Stimulated activated CD4-positive, alpha-beta T cell treated with anti-CD3 and anti-CD28 coated beads, TNF-alpha, amount 100 ng/mL, for 4 hours (primary cell): ENCODE data around the gene CARHSP1.
"Not testable (repeated sequence)": the region's sequence is repeated elsewhere in the genome, so short reads cannot be mapped to it uniquely, and the experiment has no call there.

Source experiments
- DNase-seq, 3 experiments: peaks; one replicate each; pipeline ENCODE4 v3.0.0-alpha.2; 2020; ENCODE audit warnings: low read depth in 3 of 3

Gene CARHSP1

DNA sequence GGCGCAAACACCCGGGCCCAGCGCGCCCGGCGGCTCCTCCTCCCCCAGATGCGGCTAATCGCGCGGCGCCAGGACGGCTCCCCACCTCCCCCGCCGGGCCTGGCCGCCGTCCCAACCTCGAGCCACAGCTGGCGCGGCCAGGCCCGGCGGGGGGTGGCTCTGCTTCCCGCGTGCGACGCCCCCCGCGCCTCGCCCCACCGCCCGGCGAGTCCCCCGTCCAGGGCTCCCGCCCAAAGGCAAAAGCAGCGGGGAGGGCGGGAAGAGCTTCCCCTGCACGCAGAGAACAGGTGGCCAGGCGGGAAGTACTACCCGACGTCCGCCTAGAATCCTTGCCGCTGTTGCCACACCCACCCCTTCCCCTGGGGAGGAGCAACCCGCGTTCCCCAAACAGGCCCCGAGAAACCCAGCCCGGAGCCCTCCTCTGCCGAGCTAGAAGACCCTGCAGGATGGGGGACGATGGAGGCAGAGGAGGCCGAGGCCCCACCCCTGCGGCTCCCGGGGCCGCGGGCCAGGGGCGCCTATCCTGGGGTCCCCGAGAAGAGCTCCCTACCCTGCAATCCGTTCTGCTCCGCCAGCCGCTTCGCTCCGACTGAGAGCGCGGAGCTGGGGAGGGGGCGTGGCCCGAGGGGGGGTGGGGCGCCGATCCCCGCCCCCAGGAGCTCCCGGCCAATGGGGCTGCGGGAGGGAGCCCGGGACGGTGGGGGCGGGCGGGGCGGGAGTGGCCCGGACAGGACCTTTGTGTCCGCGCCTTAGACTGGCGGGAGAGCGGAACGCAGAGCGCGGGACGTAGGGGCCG is at the start of gene CARHSP1:
Gene CARHSP1 (minus strand): TSS at position 591 of the 796 bp plus-strand sequence. CDS start 9,678 bp downstream, outside the sequence.
- DNase-seq, result peak; percentile 51 to 65 (median 54)

DNA sequence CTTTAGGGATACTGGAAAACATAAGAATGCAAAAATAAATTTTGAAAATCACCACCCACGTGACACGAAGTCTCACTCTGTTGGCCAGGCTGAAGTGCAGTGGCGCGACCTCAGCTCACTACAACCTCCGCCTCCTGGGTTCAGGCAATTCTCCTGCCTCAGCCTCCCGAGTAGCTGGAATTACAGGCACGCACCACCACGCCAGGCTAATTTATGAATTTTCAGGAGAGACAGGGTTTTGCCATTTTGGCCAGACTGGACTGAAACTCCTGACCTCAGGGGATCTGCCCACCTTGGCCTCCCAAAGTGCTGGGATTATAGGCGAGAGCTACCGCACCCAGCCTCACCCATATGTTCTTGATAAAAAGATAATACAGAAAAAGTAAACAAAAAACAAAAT is 48.5 kb upstream of the CARHSP1 start:
- DNase-seq, result not testable (repeated sequence)

DNA sequence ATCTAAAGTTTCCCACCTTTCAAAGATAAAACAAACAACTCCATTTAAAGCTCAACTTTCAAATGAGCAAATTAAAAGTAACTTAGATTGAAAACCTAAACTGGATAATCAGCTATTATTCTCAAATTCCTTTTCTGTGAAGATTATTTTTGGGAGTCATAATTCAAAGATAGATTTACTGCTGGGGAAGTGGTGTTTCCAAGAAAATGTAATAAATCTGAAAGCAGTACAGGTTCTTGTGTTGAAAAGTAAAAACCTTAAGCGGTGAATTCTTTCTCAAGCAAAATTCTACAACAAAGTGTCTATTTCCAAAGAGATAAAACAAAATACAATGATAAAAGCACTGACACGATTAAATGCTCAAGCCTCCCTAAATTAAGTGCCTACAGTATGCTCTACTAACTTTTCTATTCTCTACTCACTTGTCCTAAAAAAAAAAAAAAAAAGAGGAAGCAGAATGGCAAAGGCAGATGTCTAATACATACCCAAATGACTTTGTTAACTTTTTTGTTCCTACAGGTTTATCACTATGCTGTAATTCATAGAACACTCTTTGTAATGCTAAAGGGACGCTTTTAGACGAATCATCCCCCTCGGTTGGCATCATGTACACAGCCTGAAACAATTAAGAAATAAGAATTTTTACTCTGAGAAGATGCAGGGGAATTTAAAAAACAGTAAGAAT is 47.9 kb upstream of the CARHSP1 start:
- no peak for DNase-seq

DNA sequence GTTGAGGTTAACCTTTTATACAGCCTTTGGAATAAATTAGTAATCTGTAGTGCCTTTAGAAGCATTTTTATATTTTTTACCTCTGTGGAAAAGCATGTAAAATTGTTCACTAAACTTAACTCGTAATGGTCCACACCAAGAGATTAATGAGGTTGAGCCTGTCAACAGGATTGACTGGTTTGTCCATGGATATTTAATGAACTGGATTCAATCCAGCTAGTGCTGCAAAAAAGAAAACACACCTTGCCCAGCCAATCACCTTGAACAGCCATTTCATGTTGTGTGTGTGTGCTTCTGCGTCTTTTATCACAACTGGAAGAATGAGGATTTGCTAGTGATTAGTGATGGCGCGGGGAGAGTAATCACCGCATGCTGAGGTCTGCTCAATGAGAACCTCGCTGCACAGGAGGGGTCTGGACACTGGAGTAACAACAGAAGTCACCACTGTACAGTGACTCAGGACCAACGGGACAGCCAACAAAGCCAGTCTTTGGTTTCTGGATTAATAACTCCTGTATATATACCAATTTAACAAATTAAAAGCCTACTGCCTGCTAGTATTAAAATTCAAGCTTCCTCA is 47.0 kb upstream of the CARHSP1 start:
- DNase-seq, result no peak

DNA sequence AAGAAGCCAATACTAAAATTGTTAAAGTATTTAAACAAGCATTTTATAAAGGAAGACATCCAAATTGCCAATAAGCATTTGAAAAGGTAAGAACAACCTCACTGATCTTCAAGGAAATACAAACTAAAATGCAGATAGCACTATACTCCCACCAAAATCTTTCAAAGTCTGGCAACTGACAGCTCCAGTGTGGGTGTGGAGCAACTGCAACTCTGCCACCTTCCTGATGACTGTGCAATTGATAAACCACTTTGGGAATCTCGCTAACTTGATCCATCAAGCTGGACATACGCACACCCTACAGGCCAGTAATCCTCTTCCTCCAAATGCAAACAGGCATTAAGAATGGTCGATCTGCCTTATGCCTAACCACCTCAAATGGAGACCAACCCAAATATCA is 45.3 kb upstream of the CARHSP1 start:
- no peak for DNase-seq

DNA sequence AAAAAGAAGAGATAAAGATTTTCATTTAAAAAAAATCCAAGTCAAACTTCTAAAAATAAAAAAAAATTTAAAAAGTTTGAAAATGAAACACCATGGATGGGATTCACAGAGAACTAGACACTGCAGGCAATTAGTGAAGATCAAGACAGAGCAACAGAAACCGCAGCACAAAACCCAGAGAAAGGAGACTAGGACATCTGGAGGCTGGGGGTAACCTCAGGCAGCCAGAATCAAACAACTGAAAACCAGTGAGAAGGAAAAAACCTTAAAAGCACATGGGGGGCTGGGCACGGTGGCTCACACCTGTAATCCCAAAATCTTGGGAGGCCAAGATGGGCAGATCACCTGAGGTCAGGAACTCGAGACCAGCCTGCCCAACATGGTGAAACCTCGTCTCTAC is 44.0 kb upstream of the CARHSP1 start:
- DNase-seq, result no peak

DNA sequence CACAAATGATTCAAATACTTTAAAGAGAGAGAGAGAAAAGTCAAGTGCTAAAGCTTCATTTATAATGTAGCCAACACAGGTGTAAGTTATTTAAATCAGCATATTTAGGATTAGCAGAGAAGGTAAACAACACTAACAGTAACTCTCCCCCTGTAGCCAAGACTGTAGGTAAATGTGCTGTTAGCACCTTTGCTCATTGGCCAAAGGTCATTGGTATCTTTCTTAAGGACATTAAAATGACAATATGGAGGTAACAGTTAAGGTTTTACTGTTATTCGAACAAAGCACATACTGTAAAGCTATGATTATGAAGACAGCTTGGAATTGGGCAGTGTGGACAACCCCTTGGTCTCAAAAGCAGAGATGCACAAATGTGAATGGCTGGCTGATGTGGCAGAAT is 42.0 kb upstream of the CARHSP1 start:
- DNase-seq, result no peak

DNA sequence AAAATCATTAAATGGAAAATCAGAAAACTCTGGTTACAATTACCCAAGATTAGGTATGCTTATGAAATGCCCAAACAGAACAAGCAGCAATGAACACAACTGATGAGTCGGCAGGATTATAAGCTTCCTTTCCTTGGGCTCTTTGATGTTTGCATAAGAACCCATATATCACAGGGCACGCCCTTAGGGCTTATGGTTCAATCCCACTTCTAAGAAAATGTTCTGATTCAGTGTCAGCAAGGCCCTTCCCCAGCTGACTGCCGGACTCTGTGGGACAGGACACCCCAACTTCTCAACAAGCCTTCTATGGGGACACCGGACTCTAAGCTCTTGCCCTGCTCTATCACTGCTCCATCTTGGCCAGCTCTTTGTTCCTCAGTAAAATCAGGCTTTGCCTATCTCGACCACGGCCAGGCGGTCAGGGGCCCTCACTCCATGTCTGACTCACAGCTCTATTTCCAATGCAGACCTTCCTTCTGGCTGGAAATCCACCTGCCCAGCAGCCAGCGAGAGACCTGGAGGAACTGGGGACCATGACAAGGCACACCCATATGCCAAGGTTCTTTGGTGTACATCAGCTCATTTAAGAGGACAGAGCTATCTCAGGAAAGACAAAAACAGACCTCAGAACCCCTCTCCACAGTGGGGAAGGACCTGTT is 40.1 kb upstream of the CARHSP1 start:
- no peak for DNase-seq

DNA sequence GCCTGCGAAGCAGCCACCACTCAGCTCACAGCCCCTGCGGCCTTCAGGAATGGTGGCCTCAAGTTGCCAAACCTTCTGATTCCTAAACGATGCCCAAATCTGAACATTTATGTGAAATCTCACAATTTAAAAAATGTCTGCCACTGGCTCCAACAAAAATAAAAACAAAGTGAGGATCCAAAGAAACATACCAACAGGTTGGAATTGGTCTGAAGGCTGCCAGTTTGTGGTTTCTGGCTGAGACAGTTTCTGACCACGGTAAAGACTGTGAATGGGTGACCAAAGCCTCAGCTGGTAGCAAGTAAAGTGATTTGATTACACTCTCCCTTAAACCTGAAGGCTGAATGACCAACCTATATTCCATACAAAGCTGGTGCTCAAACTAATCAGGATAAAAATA is 38.3 kb upstream of the CARHSP1 start:
- DNase-seq, result no peak

DNA sequence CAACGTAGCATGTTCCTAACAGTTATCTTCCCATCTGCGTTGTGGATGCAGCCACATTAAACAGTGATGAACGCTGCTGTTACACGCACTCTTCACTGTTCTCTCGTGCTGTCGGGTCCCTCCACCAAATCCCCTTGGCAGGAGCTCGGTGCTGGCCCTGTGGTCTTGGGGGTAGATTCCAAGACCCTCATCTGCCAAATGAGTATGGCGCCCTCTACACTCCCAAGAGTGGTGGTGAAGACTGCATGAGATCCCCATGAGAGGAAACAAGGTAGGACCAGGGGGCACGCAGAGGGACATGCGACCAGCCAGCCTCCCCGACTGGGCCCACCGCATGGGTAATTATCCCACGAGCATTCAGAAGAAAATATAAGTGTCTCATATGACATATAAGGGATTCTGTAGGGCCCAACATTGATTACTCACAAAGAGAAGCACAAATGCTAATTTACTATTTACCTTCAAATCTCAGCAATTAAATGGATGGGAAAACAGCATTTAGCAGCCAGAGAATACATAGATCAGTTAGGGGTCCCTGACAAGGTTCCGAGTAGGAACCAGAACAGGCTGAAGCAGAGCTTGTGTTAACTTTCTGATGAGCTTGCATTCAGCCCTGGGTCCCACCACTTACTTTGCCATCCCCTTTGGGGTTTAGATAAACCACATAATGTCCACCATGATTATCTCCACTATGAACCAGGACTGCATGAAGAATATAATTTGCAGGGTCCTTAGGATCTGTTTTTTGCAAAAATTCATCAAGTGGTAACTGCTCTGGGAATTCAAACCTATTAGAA is 37.2 kb upstream of the CARHSP1 start:
- DNase-seq, result no peak

DNA sequence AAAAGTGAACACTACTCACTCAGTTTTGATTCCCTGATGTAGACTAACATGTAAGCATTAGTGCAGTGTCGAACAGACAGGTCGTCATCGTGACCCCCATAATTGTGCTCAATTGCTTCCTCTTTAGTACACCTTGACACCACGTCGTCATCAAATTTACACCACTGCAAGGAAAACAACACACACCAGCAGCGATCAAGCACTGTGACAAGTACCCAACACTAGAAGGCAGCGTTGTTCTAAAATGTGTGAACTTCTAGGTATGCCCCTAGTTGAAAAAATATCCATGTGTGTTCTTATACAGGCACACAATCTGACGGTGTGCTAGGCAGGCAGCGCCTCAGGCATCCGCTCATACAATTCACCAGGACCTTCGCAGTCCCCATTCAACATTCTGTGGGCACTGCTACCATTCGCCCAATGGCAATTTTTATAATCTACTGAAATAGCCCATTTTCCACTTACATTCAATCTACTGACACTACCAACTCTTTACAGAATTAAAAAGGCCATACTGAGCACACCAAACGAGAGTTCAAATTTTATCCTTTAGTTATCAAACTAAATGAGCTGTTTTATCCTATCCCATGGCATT is 36.5 kb upstream of the CARHSP1 start:
- DNase-seq, result no peak

DNA sequence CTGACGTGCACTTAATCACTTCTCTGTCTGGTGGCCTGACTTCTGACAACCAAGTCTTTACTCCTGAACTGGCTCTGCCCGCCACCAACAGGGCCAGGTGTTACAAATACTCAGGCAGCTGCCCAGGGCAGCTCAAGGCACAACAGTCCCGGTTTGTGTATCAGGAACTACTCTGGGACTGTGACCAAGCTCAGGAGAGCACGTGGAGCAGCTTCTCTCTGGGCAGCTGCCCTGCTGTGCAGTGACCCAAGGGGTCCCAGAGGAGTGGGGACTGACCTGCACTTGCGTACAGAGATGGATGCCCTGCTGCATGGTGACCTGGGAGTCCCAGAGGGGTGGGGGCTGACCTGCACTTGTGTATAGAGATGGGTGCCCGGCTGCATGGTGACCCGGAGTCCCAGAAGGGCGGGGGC is 35.2 kb upstream of the CARHSP1 start:
- no peak for DNase-seq

DNA sequence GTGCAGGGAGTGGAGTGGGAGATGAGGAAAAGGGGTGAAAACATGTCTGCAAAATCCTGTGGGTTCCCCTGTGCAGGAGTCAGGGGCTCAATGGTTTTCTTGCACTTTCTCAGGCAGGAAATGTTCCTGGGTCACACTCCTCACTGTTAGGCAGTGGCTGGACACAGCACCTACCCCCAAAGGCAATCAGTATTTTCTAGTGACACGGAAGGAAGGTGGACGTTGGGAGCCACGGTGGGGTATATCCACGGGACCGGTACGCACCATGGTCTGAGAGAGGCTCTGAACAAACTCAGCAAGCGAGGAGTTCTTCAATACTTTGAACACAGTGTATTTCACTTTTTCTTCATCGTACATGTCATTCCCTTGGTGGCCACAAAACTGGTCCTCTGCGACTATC is 34.2 kb upstream of the CARHSP1 start:
- DNase-seq, result no peak

DNA sequence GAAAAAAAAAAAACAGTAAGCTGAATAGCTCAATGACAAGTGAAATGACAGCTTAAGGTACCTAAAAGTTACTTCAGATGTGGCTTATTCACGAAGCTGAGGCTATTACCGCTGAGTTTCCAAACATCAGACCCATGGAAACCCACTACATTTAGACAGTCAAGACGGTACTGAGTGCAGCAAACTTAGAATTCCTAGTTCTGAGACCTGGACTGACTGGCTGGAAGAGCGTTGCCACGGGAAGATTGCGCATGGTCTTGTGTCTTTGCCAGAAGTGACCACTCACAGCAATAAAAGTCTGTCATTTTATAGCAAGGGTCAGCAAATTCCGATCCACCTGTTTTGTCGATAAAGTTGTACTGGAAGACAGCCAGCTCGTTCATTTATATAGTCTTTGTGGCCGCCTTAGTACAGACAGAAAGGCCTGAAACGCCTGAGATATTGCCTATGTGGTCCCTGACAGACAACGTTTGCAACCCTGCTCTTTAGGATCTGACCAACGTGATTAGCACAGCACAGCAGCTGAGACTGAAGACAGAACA is 32.6 kb upstream of the CARHSP1 start:
- no peak for DNase-seq

DNA sequence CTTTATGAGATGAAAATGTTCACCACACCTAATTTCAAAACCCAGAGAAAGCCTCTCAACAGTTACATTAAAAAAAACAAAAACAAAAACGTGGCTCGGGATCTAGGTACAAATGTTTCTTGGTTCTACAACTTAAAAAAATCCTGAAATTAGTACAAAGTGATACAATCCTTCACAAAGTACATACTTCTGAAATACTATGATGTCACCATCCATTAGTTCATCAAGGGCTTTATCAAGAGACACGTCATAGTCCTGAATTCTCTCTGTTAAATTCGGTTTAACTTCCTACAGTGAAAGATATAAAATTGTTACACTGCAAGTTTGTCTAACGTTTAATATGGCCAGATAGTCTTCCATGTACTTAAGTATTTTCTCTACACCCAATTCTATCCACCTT is 31.5 kb upstream of the CARHSP1 start:
- no peak for DNase-seq

DNA sequence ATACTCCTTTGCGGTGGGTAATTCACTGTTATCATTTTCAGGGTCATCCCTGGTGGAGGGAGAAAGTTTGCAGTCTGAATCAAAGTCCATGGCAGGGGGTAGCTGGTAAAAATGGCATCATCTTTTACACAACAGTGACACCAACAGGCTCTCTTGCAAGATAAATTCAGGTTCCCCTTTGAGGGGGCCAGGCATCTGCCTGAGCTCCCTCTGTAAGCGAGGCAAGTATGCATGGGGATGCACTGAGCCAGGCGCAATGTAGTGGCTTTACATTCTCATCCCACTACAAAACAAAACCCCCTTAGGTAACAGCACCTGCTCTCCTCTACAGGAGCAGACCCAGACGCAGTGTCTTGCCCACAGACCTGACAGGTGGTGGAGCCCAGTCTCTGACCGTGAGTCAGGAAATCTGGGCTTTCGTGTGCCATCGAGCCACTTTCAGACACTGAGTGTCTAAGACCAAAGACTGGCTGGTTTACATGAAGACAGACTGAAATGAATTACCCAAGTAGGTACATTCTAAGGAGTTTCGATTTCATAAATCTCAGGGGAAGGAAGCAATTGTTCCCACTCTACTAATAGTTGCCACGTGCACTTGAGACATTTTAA is 31.0 kb upstream of the CARHSP1 start:
- DNase-seq, result no peak

DNA sequence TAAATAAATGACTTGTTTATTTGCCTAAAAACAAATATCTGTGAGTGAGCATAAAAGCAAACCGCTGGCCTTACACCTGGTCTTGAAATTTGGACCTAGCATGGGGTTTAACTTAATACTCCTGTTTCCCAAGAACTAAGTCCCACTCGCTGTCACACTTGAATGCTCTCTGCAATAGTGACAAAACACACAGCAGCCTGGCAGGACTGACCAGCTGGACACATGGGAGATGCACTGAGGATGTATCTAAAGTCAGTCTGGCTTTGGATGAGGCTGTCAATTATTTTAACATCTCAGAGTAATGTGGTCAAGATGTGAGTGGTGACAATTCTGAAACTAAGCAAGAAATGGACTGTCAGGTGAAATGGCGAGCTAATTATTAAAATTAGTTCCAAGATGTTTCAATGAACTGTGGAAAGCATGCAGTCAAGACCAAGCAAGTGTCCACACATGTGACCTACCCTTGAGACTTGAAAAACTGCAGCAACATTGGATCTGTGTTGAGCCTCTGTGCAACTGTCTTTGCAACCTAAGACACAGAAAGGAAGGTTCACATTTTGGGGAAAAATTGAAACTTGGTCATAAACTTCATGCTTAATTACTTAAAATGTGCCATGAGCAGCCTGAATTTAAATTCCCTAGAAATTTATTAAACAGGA is 30.0 kb upstream of the CARHSP1 start:
- DNase-seq, result no peak

DNA sequence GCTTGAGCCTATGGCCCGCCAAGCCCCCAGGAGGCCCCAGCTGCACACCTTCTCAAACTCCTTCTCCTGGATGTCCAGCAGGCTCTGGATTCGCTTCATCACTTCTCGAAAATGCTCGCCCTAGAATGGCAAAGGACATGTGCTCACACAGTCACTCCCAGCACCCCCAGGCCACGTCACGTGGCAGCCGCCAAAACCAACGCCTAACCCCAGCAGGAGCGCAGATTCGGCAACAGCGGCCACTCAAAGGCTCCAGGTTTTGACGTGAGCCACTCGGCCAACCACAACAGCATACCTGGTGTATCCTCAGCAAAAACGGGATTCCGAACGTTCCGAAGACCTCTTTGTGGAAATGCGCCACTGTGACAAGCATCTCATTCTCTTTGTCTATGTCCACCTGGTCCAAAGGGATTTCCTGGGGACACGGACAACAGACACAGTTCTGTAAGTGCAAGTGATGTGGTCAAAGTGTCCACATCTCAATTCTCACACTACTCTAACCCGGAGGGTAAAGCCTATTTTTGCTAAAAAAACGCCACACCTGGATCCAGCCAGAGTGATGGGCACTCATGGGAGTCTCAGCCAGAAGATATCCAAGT is 26.0 kb upstream of the CARHSP1 start:
- no peak for DNase-seq

DNA sequence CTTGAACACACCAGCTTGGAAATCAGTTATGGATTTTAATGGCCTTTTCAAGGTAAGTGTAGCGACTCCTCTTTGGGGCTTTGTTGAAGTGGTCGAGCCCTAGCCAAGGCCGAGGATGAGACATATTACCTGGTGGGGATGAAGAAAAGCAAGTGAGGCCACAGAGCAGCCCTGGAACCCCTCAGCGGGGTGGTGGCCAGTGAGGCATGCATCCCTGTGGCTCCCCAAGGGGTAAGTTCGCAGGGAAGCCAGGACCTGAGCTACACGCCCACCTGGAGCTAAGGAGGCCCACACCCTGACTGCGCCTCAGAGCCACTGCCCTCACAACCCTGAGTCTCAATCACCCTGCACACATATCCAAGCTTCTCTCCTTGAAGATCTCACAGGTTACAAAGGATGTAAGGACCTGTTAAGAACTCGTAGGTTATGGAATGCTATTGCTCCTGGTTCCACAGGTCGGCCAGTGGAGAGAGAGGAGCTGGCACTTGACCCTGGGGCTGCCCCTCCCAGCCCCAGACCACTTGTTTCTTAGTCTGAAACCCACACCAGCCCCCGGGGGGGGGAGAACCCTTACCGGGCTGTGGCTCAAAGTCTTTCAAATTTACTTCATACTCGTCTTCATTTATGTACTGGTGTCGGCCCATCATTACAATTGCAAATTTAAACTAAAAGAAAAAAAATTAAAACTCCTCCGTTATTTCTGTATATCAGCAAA is 25.3 kb upstream of the CARHSP1 start:
- no peak for DNase-seq
